B cell (primary cell): Measurements from ENCODE around the gene DAG1.

Experiments used
- CTCF ChIP-seq: fragments of 200-600 bp; IDR thresholded peaks from one replicate; pipeline ENCODE4 v1.8.0; 2022; ENCODE audit warnings: antibody characterized with exemption, mild to moderate bottlenecking
- EZH2 ChIP-seq: IDR thresholded peaks from 2 replicates; pipeline ENCODE4 v1.6.1; 2012; ENCODE audit warnings: borderline replicate concordance, low read depth, mild to moderate bottlenecking, moderate library complexity, low read length; ENCODE audit not compliant: insufficient read depth, poor library complexity, severe bottlenecking

DNA sequence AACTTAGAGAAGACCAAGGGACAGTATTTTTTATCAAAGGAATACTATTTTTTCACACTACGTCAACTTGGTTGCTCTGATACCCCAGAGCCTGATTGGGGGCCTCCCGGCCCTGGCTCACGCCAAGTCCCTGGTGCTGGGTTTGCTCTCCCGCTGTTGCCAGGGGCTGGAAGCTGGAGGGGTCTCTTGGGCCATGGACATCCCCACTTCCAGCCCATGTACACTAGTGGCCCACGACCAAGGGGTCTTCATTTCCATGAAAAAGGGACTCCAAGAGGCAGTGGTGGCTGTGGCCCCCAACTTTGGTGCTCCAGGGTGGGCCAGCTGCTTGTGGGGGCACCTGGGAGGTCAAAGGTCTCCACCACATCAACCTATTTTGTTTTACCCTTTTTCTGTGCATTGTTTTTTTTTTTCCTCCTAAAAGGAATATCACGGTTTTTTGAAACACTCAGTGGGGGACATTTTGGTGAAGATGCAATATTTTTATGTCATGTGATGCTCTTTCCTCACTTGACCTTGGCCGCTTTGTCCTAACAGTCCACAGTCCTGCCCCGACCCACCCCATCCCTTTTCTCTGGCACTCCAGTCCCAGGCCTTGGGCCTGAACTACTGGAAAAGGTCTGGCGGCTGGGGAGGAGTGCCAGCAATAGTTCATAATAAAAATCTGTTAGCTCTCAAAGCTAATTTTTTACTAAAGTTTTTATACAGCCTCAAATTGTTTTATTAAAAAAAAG is 63.9 kb downstream of the DAG1 start:
- no peak for TF ChIP-seq CTCF
- no peak for TF ChIP-seq EZH2
